Measurements from ENCODE around the gene NHSL2.
A peak's percentile ranks its signal among the peaks of the same experiment; 100 is the strongest.

DNA sequence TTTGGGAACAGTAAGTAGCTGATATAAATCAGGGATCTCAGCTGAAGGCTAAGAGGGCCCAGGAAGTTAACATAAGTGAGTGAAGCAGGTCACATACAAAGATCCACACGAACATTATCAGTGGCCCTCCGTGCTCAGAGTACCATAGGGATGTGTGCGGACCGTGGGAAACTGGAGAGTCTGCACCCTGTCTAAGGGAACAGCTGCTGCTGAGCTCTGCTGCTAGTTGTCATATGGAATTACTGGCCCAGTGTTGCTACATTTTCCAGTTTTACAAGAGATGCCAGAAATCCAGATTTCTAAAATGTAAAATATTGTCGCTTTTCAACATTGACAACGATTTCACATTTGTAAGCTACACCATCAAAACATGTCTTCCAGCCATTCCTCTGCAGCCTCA lies 130.5 kb downstream of the NHSL2 start:
- peak; percentile 34 for TF ChIP-seq GATA2 (IDR thresholded peaks at IDR 0.05; ENCODE audit: low read depth, low read length)
- no peak for TF ChIP-seq GATA3 (IDR thresholded peaks at IDR 0.05; ENCODE audit: low read depth, low read length)
